IMR-90 (cell line): ENCODE results near the gene CTNNA1. TPM values are rescaled to one million over a fixed set of nuclear protein-coding genes. Genes with fewer than 3 reads are reported as not detected.

ENCODE experiments used
- ATAC-seq: fragments of 200-7000 bp; cut with Tn5 transposase; 2 replicates; pipeline ENCODE4 v1.9.1; 2020; ENCODE audit warnings: low read depth, mild to moderate bottlenecking, moderate library complexity
- BruUV-seq: library from RNA; stranded (reverse); fragments of 400-500 nt; replicated peaks from 2 replicates; lab custom pipeline; 2021; lab: Mats Ljungman, UMichigan
- CTCF ChIA-PET: fragments of 300-600 bp; formaldehyde crosslinking; extraction: SDS; loops from one replicate; lab custom pipeline; 2021; ENCODE audit warnings: antibody characterized with exemption; lab: Yijun Ruan, JAX
- POLR2A ChIA-PET: fragments of 300-600 bp; sonication (Branson Sonifier 250); formaldehyde crosslinking; loops from one replicate; lab custom pipeline; 2022; ENCODE audit warnings: antibody characterized with exemption; ENCODE audit not compliant: unreplicated experiment; lab: Charles Lee
- DNase-seq: peaks from one replicate; pipeline ENCODE4 v3.0.0; 2013
- H2AFZ ChIP-seq: replicated peaks from 2 replicates; pipeline ENCODE3; 2013; ENCODE audit warnings: low read length, mild to moderate bottlenecking; ENCODE audit not compliant: poor library complexity
- H2AK5ac ChIP-seq: 2 replicates; pipeline ENCODE4 v1.6.1; 2013; ENCODE audit warnings: low read depth, low read length, inconsistent platforms
- H2AK9ac ChIP-seq: replicated peaks from 2 replicates; pipeline ENCODE3; 2013; ENCODE audit warnings: mild to moderate bottlenecking, low read depth, low read length, moderate library complexity; ENCODE audit not compliant: poor library complexity
- H2BK120ac ChIP-seq: 2 replicates; pipeline ENCODE4 v1.6.1; 2013; ENCODE audit warnings: low read depth, low read length, inconsistent platforms
- H2BK15ac ChIP-seq: 3 replicates; pipeline ENCODE4 v1.6.1; 2013; ENCODE audit warnings: low read depth, low read length, inconsistent platforms
- H2BK20ac ChIP-seq: 2 replicates; pipeline ENCODE4 v1.6.1; 2013; ENCODE audit warnings: low read depth, mild to moderate bottlenecking, inconsistent platforms, low read length, moderate library complexity
- H2BK5ac ChIP-seq: 2 replicates; pipeline ENCODE4 v1.6.1; 2013; ENCODE audit warnings: mild to moderate bottlenecking, low read depth, low read length, inconsistent platforms; ENCODE audit not compliant: poor library complexity, severe bottlenecking
- H3K14ac ChIP-seq: replicated peaks from 2 replicates; pipeline ENCODE4 v1.6.1; 2013; ENCODE audit warnings: low read depth, low read length, inconsistent platforms
- H3K18ac ChIP-seq: 2 replicates; pipeline ENCODE4 v1.6.1; 2013; ENCODE audit warnings: low read depth, low read length, control low read depth
- H3K23ac ChIP-seq: 2 replicates; pipeline ENCODE4 v1.6.1; 2013; ENCODE audit warnings: low read depth, low read length, inconsistent platforms
- H3K27ac ChIP-seq: 2 replicates; pipeline ENCODE4 v1.5.1; 2013; ENCODE audit warnings: mild to moderate bottlenecking, control low read depth, low read length; ENCODE audit not compliant: insufficient read depth
- H3K27me3 ChIP-seq: 2 replicates; pipeline ENCODE4 v1.6.1; 2013; ENCODE audit warnings: low read length; ENCODE audit not compliant: control insufficient read depth, insufficient read depth
- H3K36me3 ChIP-seq: 2 replicates; pipeline ENCODE4 v1.6.1; 2013; ENCODE audit warnings: low read length, mixed read lengths; ENCODE audit not compliant: control insufficient read depth, insufficient read depth
- H3K4ac ChIP-seq: 2 replicates; pipeline ENCODE4 v1.6.1; 2013; ENCODE audit warnings: low read depth, low read length, inconsistent platforms
- H3K4me1 ChIP-seq: 2 replicates; pipeline ENCODE4 v1.6.1; 2013; ENCODE audit warnings: low read length, mixed read lengths; ENCODE audit not compliant: control insufficient read depth, insufficient read depth
- H3K4me2 ChIP-seq: 2 replicates; pipeline ENCODE4 v1.6.1; 2013; ENCODE audit warnings: low read depth, mild to moderate bottlenecking, control low read depth, low read length, moderate library complexity
- H3K4me3 ChIP-seq: 2 replicates; pipeline ENCODE4 v1.5.1; 2013; ENCODE audit warnings: low read depth, mild to moderate bottlenecking, control low read depth, low read length, moderate library complexity; ENCODE audit not compliant: insufficient read depth
- H3K56ac ChIP-seq: 2 replicates; pipeline ENCODE4 v1.6.1; 2013; ENCODE audit warnings: low read length, inconsistent platforms; ENCODE audit not compliant: insufficient read depth; ENCODE audit errors: extremely low read depth
- H3K79me1 ChIP-seq, 2 experiments: 2 replicates each; pipeline ENCODE4 v1.6.1; 2013; ENCODE audit warnings: low read length in 2 of 2, inconsistent platforms in 1 of 2, low read depth in 1 of 2
- H3K9ac ChIP-seq: 2 replicates; pipeline ENCODE4 v1.6.1; 2013; ENCODE audit warnings: low read depth, low read length, control low read depth
- H3K9me1 ChIP-seq: 2 replicates; pipeline ENCODE4 v1.6.1; 2013; ENCODE audit warnings: low read length, inconsistent platforms; ENCODE audit not compliant: insufficient read depth
- H3K9me3 ChIP-seq: 2 replicates; pipeline ENCODE4 v1.6.1; 2013; ENCODE audit warnings: low read length; ENCODE audit not compliant: control insufficient read depth, insufficient read depth
- H4K20me1 ChIP-seq: 2 replicates; pipeline ENCODE4 v1.6.1; 2013; ENCODE audit warnings: low read length, inconsistent platforms; ENCODE audit not compliant: insufficient read depth
- H4K5ac ChIP-seq: 2 replicates; pipeline ENCODE4 v1.6.1; 2013; ENCODE audit warnings: mild to moderate bottlenecking, low read depth, low read length, control low read depth
- H4K8ac ChIP-seq, 2 experiments: 2 replicates each; pipeline ENCODE4 v1.6.1; 2013; ENCODE audit warnings: low read depth in 2 of 2, low read length in 2 of 2, control low read depth in 1 of 2, inconsistent platforms in 1 of 2
- H4K91ac ChIP-seq: 2 replicates; pipeline ENCODE4 v1.6.1; 2013; ENCODE audit warnings: low read depth, low read length, inconsistent platforms; ENCODE audit not compliant: insufficient read depth
- SMC3 ChIP-seq: fragments of 150-350 bp; IDR thresholded peaks from 2 replicates; pipeline ENCODE4 v1.6.1; 2016; ENCODE audit warnings: low read depth, mild to moderate bottlenecking, antibody characterized with exemption, low read length, moderate library complexity
- WGBS, 2 experiments: methylation state at CpG; one replicate each; pipeline versions ENCODE4 v1.1.5 to v1.1.7; 2013; ENCODE audit warnings: missing lambda C conversion rate in 2 of 2; ENCODE audit not compliant: insufficient read length in 1 of 2; ENCODE audit errors: extremely low coverage in 2 of 2; 5-methylcytosine and 5-hydroxymethylcytosine counted together
- dilution Hi-C: fragments of 300-500 bp; cut with HindIII; formaldehyde crosslinking; loops from one replicate; pipeline ENCODE4 v1.14.3; 2018; ENCODE audit warnings: low sequenced_read_pairs; ENCODE audit not compliant: unreplicated experiment
- in situ Hi-C: fragments of 300-500 bp; cut with MboI; formaldehyde crosslinking; loops from 3 replicates; pipeline ENCODE4 v1.14.3; 2019; ENCODE audit warnings: low sequenced_read_pairs, inconsistent platforms, mixed read lengths
- intact Hi-C: fragments of 100-400 bp; cut with micrococcal nuclease; formaldehyde crosslinking; loops from 2 replicates; pipeline ENCODE4 v1.10.0; 2022
- polyA plus RNA-seq, 3 experiments: library from polyadenylated mRNA; depleted of rRNA; stranded (reverse); fragments of >200 nt; gene quantifications; 2 replicates each; pipeline ENCODE4 v1.2.3, GENCODE V29; 2012; ENCODE audit warnings: low replicate concordance in 1 of 3
- total RNA-seq: library from RNA; depleted of rRNA; stranded (reverse); fragments of >200 nt; gene quantifications from 2 replicates; pipeline ENCODE4 v1.2.3, GENCODE V29; 2012

Gene CTNNA1
- total and polyA plus RNA-seq, 2 of the 4 experiments (the other 2 are of a cell fraction): 220 to 471 TPM

DNA sequence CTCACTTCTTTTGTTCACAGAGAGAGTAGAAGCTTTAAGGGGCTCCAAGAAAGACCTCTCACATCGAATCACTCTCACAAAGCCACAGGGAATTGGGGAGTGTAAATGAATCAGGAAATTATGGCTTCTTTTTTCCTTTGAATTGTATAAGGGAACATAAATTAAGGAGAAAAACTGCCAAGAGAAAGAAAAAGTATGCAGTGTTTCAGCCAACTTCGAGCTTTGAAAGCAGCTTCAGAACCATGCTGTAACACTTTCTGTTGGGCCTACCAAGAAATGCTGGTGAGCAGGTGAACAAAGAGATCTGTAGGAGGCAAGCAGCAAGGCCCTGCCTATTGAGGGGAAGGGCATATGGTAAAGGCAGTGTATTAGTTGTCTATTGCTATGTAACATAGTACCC, 33.4 kb upstream of the CTNNA1 start:
- Histone ChIP-seq H3K27me3 (peaks cover 15% of the 10 kb centered on the region), H3K4me2 (no peak overlapping the region), H3K23ac (no peak overlapping the region), H3K27ac (no peak overlapping the region), H4K91ac (no peak overlapping the region), H3K4me3 (no peak overlapping the region), H3K9ac (no peak overlapping the region), H4K20me1 (no peaks in the 10 kb centered on the region), H4K8ac (no peak overlapping the region), H2BK5ac (no peak overlapping the region), H3K9me3 (peaks cover 3% of the 10 kb centered on the region; the same call in 1 of the 2 replicates), H2AFZ (no peak overlapping the region), H3K79me1 (no peaks in the 10 kb centered on the region), H3K4ac (no peak overlapping the region), H3K14ac (no peak overlapping the region), H3K36me3 (no peaks in the 10 kb centered on the region), H2BK120ac (no peak overlapping the region), H2AK9ac (no peak overlapping the region), H3K9me1 (no peaks in the 10 kb centered on the region), H3K56ac (no peak overlapping the region), H2BK15ac (no peak overlapping the region), H3K18ac (no peak overlapping the region), H2AK5ac (no peak overlapping the region), H3K4me1 (no peaks in the 10 kb centered on the region), H2BK20ac (no peak overlapping the region), H4K5ac (no peak overlapping the region)
- ChIA-PET POLR2A (no interaction called here), CTCF (interaction anchor here (1.0 kb wide), 1 partner anchor 22 kb away, joined by 3 read pairs; no protein-coding TSS in a partner anchor)
- BruUV-seq: no TSS peak
- dilution Hi-C loops: no loop called here
- DNase-seq (no peak), ATAC-seq (no peak)
- intact Hi-C loops: no loop called here
- in situ Hi-C loops: no loop called here
- TF ChIP-seq SMC3: no peak
- WGBS, 2 experiments: no CpG with 5 or more reads among the region's 2 CpGs
